Activated CD4-positive, alpha-beta T cell treated with anti-CD3 and anti-CD28 coated beads, Interleukin-2, amount 10 ng/mL, durations not matched to agents 24 days and 14 days (primary cell): ENCODE measurements around the gene ALG2. TPM values are rescaled to one million over a fixed set of nuclear protein-coding genes. Genes with fewer than 3 reads are reported as not detected.
A peak's percentile ranks its signal among the peaks of the same experiment; 100 is the strongest.

ENCODE experiments used
- DNase-seq: peaks from one replicate; pipeline ENCODE4 v3.0.0; 2022
- H3K27ac Mint-ChIP-seq: one replicate; pipeline ENCODE4 v1.8.0; 2022; ENCODE audit warnings: mild to moderate bottlenecking, mixed read lengths
- H3K27me3 Mint-ChIP-seq: one replicate; pipeline ENCODE4 v1.8.0; 2022; ENCODE audit warnings: mixed read lengths
- H3K36me3 Mint-ChIP-seq: one replicate; pipeline ENCODE4 v1.8.0; 2022; ENCODE audit warnings: low read depth, mild to moderate bottlenecking, mixed read lengths
- H3K4me1 Mint-ChIP-seq: one replicate; pipeline ENCODE4 v1.8.0; 2021; ENCODE audit warnings: mixed read lengths
- H3K4me3 Mint-ChIP-seq: one replicate; pipeline ENCODE4 v1.8.0; 2022; ENCODE audit warnings: mild to moderate bottlenecking, moderate library complexity, mixed read lengths
- H3K9me3 Mint-ChIP-seq: one replicate; pipeline ENCODE4 v1.8.0; 2021; ENCODE audit warnings: mixed read lengths
- intact Hi-C: fragments of 100-400 bp; cut with micrococcal nuclease; formaldehyde crosslinking; loops from one replicate; pipeline ENCODE4 v1.15.1; 2023
- total RNA-seq: library from RNA; stranded (reverse); gene quantifications from 2 replicates; pipeline ENCODE4 v1.2.3, GENCODE V29; 2022

The ALG2 gene, protein sequence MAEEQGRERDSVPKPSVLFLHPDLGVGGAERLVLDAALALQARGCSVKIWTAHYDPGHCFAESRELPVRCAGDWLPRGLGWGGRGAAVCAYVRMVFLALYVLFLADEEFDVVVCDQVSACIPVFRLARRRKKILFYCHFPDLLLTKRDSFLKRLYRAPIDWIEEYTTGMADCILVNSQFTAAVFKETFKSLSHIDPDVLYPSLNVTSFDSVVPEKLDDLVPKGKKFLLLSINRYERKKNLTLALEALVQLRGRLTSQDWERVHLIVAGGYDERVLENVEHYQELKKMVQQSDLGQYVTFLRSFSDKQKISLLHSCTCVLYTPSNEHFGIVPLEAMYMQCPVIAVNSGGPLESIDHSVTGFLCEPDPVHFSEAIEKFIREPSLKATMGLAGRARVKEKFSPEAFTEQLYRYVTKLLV
- total RNA-seq = 29.2 and 31.0 TPM in 2 replicates

GRCh38 chr9:99221621-99222415 lies at the start of gene ALG2, which contains the start of gene SEC61B:
Gene ALG2, minus strand, starts transcription at chr9:99221942. Its CDS starts 48 bp downstream, at chr9:99221894.
Gene SEC61B, plus strand, starts transcription at chr9:99222282. Its CDS starts 82 bp downstream, at chr9:99222364.
- intact Hi-C loops = loop anchor here (1.0 to 5.0 kb wide), 6 partner anchors 32 to 1130 kb away; partner anchors contain the start of genes ERP44, INVS, TEX10 and TGFBR1
- peaks cover 51% of the 10 kb centered on the region for H3K4me1 Mint-ChIP-seq
- H3K36me3 Mint-ChIP-seq = peaks cover 60% of the 10 kb centered on the region
- H3K4me3 Mint-ChIP-seq = peak within 1 kb of the TSS; percentile 97
- H3K27me3 Mint-ChIP-seq = no peaks in the 10 kb centered on the region
- DNase-seq = peak; percentile 98
- H3K9me3 Mint-ChIP-seq = no peaks in the 10 kb centered on the region
- peak within 1 kb of the TSS; percentile 99 for H3K27ac Mint-ChIP-seq

GRCh38 chr9:99270491-99270890 lies 48.7 kb upstream of the ALG2 start:
- Mint-ChIP-seq H3K27me3 (peaks cover 13% of the 10 kb centered on the region), H3K27ac (no peak overlapping the region), H3K9me3 (no peaks in the 10 kb centered on the region), H3K4me1 (peaks cover 17% of the 10 kb centered on the region), H3K36me3 (no peaks in the 10 kb centered on the region), H3K4me3 (no peak overlapping the region)
- intact Hi-C loops = no loop called here
- DNase-seq = peak; percentile 3

GRCh38 chr9:99269416-99269815 lies 47.7 kb upstream of the ALG2 start:
- no peak overlapping the region for H3K27ac Mint-ChIP-seq
- intact Hi-C loops = loop anchor here (5.0 kb wide), 1 partner anchor 37 kb away; no protein-coding TSS in a partner anchor
- H3K4me1 Mint-ChIP-seq = peaks cover 19% of the 10 kb centered on the region
- H3K27me3 Mint-ChIP-seq = peaks cover 13% of the 10 kb centered on the region
- no peak for DNase-seq
- no peaks in the 10 kb centered on the region for H3K36me3 Mint-ChIP-seq
- H3K4me3 Mint-ChIP-seq = no peak overlapping the region
- H3K9me3 Mint-ChIP-seq = no peaks in the 10 kb centered on the region

- Mint-ChIP-seq H3K36me3 (no peaks in the 10 kb centered on the region), H3K9me3 (no peaks in the 10 kb centered on the region), H3K4me1 (peaks cover 26% of the 10 kb centered on the region), H3K27me3 (peaks cover 13% of the 10 kb centered on the region), H3K4me3 (peak overlapping the region; percentile 61), H3K27ac (peak overlapping the region; percentile 55)
- peak; percentile 88 for DNase-seq
- intact Hi-C loops = loop anchor here (1.0 to 5.0 kb wide), 3 partner anchors 34 to 745 kb away; no protein-coding TSS in a partner anchor
Measured at GRCh38 chr9:99266255-99267023, 44.7 kb upstream of the ALG2 start.

GRCh38 chr9:99265691-99266090 lies 43.9 kb upstream of the ALG2 start:
- H3K9me3 Mint-ChIP-seq = no peaks in the 10 kb centered on the region
- no peak overlapping the region for H3K27ac Mint-ChIP-seq
- no peak overlapping the region for H3K4me3 Mint-ChIP-seq
- peaks cover 9% of the 10 kb centered on the region for H3K27me3 Mint-ChIP-seq
- H3K36me3 Mint-ChIP-seq = no peaks in the 10 kb centered on the region
- intact Hi-C loops = loop anchor here (1.0 to 5.0 kb wide), 3 partner anchors 33 to 746 kb away; no protein-coding TSS in a partner anchor
- DNase-seq = no peak
- H3K4me1 Mint-ChIP-seq = peaks cover 26% of the 10 kb centered on the region

- Mint-ChIP-seq H3K27me3 (no peaks in the 10 kb centered on the region), H3K9me3 (no peaks in the 10 kb centered on the region), H3K36me3 (no peaks in the 10 kb centered on the region), H3K27ac (no peak overlapping the region), H3K4me3 (no peak overlapping the region), H3K4me1 (peaks cover 30% of the 10 kb centered on the region)
- DNase-seq = peak; percentile 62
- intact Hi-C loops = loop anchor here (1.0 kb wide), 1 partner anchor 10 kb away; no protein-coding TSS in a partner anchor
Measured at GRCh38 chr9:99264070-99264680, 42.4 kb upstream of the ALG2 start.

GRCh38 chr9:99262949-99263418 lies 41.2 kb upstream of the ALG2 start:
- Mint-ChIP-seq H3K4me3 (no peak overlapping the region), H3K4me1 (peaks cover 32% of the 10 kb centered on the region), H3K27ac (no peak overlapping the region), H3K27me3 (no peaks in the 10 kb centered on the region), H3K9me3 (no peaks in the 10 kb centered on the region), H3K36me3 (no peaks in the 10 kb centered on the region)
- DNase-seq = peak; percentile 51
- intact Hi-C loops = no loop called here

DNA sequence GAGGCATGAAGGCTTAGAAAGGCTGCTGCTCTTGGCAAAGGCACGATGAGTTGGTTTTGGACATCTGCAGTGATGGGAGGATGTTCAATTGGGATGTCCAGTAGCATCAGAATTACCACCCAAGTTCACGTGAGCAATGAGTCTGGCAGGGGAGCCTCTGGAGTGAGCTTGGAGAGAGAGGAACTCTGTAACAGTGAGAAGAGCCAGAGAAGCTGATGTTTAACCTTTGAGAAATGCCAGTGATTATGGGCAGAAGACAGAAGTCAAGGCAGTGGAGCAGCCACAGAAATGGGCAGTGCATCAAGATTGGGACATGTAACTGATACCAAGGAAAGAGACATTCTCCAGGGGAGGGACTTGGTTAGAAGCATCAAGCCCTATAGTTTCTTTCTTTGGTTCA lies 40.2 kb upstream of the ALG2 start:
- Mint-ChIP-seq H3K36me3 (no peaks in the 10 kb centered on the region), H3K9me3 (no peaks in the 10 kb centered on the region), H3K27ac (no peak overlapping the region), H3K4me3 (no peak overlapping the region), H3K27me3 (no peaks in the 10 kb centered on the region), H3K4me1 (peaks cover 29% of the 10 kb centered on the region)
- DNase-seq = peak; percentile 45
- intact Hi-C loops = no loop called here

DNA sequence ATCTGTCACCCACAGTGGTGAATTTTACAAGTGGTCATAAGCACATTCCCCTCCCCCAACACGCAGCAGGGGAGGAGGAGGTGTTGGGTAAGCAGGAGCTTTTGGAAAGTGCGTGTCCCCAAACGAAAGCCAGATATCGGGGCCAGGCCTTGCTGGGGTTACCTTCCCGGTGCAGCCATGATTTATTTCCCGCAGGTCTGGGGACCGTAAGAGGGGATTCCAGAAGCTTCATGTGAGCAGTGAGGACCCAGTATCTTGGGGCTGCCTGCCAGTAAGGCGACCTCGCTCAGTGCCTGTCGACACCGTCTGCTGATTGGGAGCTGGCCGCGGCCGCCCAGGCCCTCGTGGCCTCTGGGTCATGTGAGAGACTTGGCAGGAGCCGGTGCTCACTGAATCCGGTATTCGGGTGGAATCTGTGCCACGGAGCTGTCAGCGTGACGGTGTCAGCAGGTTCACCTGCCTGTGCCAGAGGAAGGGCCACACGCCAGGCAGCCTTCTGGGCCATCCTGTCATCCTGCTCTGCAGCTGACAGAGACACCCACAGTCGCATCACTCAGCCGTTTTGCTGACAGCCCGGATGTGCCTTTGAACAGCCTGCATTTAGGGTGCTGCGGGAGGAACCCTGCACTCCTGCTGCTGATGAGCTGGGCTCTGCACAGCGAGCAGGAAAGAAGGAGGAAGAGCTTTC lies 37.6 kb upstream of the ALG2 start:
- DNase-seq = peak; percentile 85
- Mint-ChIP-seq H3K27ac (peak overlapping the region; percentile 83), H3K9me3 (peaks cover 6% of the 10 kb centered on the region), H3K4me3 (peak overlapping the region; percentile 55), H3K4me1 (peaks cover 31% of the 10 kb centered on the region), H3K36me3 (no peaks in the 10 kb centered on the region), H3K27me3 (no peaks in the 10 kb centered on the region)
- intact Hi-C loops = loop anchor here (10.0 kb wide), 1 partner anchor 835 kb away; the partner anchor contains the start of genes ERP44 and INVS

DNA sequence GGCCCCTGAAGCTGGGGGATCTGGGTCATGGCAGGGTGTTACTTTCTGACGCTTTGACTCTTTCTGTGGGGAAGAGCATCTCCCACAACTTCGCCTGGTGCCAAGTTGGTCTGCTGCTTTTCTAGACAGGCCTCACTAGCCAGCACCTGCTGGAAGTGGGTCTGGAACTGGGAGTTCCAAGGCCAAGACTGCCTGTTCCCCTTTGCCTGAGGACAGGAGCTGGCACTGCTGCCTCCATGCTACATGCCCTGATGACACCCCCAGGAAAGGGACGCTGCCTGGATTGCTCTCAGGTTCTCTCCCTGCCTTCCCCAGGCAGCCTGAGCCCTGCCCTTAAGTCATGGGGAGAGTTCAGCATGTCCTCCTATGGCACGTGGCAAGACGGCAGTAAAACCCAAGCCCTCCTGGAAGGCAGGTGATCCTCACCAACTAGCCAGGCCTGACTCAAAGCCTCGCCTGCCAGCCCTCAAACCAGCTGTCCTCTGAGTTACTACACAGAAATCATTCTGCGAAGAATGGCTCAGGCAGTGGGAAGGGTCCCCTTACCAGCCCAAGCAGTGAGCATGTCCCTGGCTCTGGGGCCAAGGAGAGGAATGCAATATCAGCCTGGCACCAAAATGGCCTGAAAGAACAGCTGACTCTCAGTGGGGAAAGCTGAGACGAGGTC lies 36.1 kb upstream of the ALG2 start:
- peaks cover 38% of the 10 kb centered on the region for H3K4me1 Mint-ChIP-seq
- peaks cover 6% of the 10 kb centered on the region for H3K9me3 Mint-ChIP-seq
- no peak for DNase-seq
- intact Hi-C loops = loop anchor here (10.0 kb wide), 1 partner anchor 837 kb away; the partner anchor contains the start of genes ERP44 and INVS
- H3K4me3 Mint-ChIP-seq = no peak overlapping the region
- H3K36me3 Mint-ChIP-seq = no peaks in the 10 kb centered on the region
- H3K27me3 Mint-ChIP-seq = no peaks in the 10 kb centered on the region
- H3K27ac Mint-ChIP-seq = no peak overlapping the region

- H3K4me3 Mint-ChIP-seq = no peak overlapping the region
- intact Hi-C loops = loop anchor here (10.0 kb wide), 1 partner anchor 839 kb away; the partner anchor contains the start of genes ERP44 and INVS
- H3K27me3 Mint-ChIP-seq = no peaks in the 10 kb centered on the region
- H3K4me1 Mint-ChIP-seq = peaks cover 48% of the 10 kb centered on the region
- no peak for DNase-seq
- H3K36me3 Mint-ChIP-seq = no peaks in the 10 kb centered on the region
- H3K9me3 Mint-ChIP-seq = peaks cover 6% of the 10 kb centered on the region
- H3K27ac Mint-ChIP-seq = no peak overlapping the region
Measured at GRCh38 chr9:99255651-99256050, 33.9 kb upstream of the ALG2 start.
